HepG2 (cell line): Measurements from ENCODE around the gene NANOGP8. TPM values are rescaled to one million over a fixed set of nuclear protein-coding genes. Genes with fewer than 3 reads are reported as not detected.

Source experiments
- ATAC-seq: fragments of 200-7000 bp; cut with Tn5 transposase; 3 replicates; pipeline ENCODE4 v1.9.1; 2020; ENCODE audit warnings: mild to moderate bottlenecking, moderate library complexity
- BruUV-seq: library from RNA; stranded (reverse); fragments of 400-500 nt; replicated peaks from 2 replicates; lab custom pipeline; 2021; lab: Mats Ljungman, UMichigan
- CTCF ChIA-PET: fragments of 300-600 bp; formaldehyde crosslinking; extraction: SDS; loops from one replicate; lab custom pipeline; 2021; ENCODE audit warnings: low total read pairs, inconsistent platforms, low intra/inter-chr PET ratio; lab: Yijun Ruan, JAX
- POLR2A ChIA-PET: fragments of 350-600 bp; sonication (Branson Sonifier 250); formaldehyde crosslinking; loops from one replicate; lab custom pipeline; 2020; ENCODE audit warnings: antibody characterized with exemption, inconsistent platforms; lab: Yijun Ruan, JAX
- DNase-seq: peaks from one replicate; pipeline ENCODE4 v3.0.0-alpha.2; 2015; ENCODE audit warnings: low spot score
- FAIRE-seq: peaks from 3 replicates; lab custom pipeline; 2011; peaks lifted over from hg19 to GRCh38; lab: Jason Lieb, UNC
- H2AFZ ChIP-seq: one replicate; pipeline ENCODE4 v1.6.1; 2011; ENCODE audit warnings: low read length, inconsistent platforms
- H3K27ac ChIP-seq: fragments of 300-600 bp; 3 replicates; pipeline ENCODE4 v1.8.0; 2011; ENCODE audit warnings: mixed run types, mild to moderate bottlenecking, mixed read lengths, low read length, inconsistent platforms; ENCODE audit not compliant: insufficient read depth; ENCODE audit errors: extremely low read length
- H3K27me3 ChIP-seq, 2 experiments: fragments of 200-600 bp in 1 of 2; 2 replicates in 1 of 2; 3 replicates in 1 of 2; pipeline versions ENCODE4 v1.6.0 to v1.8.0; 2011; ENCODE audit warnings: low read length in 2 of 2, mild to moderate bottlenecking in 2 of 2, moderate library complexity in 2 of 2, inconsistent platforms in 1 of 2; ENCODE audit not compliant: insufficient read depth in 2 of 2, control insufficient read depth in 1 of 2
- H3K36me3 ChIP-seq, 2 experiments: fragments of 200-600 bp in 1 of 2; replicated peaks in 1 of 2; 2 replicates in 1 of 2; 3 replicates in 1 of 2; pipeline versions ENCODE4 v1.5.1 to v1.8.0; 2011; ENCODE audit warnings: low read length in 2 of 2, inconsistent platforms in 1 of 2; ENCODE audit not compliant: insufficient read depth in 2 of 2, control insufficient read depth in 1 of 2
- H3K4me1 ChIP-seq: 2 replicates; pipeline ENCODE4 v1.5.1; 2012; ENCODE audit warnings: low read length, inconsistent platforms; ENCODE audit not compliant: insufficient read depth
- H3K4me2 ChIP-seq: 2 replicates; pipeline ENCODE4 v1.6.0; 2011; ENCODE audit warnings: low read depth, low read length, inconsistent platforms
- H3K4me3 ChIP-seq, 3 experiments: fragments of 200-600 bp in 1 of 3; sonication (generic), shearing (Covaris generic) in 1 of 3; replicated peaks in 1 of 3; 2 replicates each; pipeline ENCODE4 v1.5.1; 2011 to 2016; ENCODE audit warnings: low read length in 3 of 3, inconsistent platforms in 2 of 3, low read depth in 2 of 3, mild to moderate bottlenecking in 2 of 3, control low read depth in 1 of 3, mixed read lengths in 1 of 3; ENCODE audit not compliant: insufficient read depth in 1 of 3
- H3K79me2 ChIP-seq: one replicate; pipeline ENCODE4 v1.6.1; 2011; ENCODE audit warnings: low read length, inconsistent platforms; ENCODE audit not compliant: insufficient read depth
- H3K9ac ChIP-seq: 2 replicates; pipeline ENCODE4 v1.6.0; 2011; ENCODE audit warnings: mild to moderate bottlenecking, low read depth, low read length, inconsistent platforms; ENCODE audit not compliant: insufficient read depth
- H3K9me3 ChIP-seq: 2 replicates; pipeline ENCODE4 v1.5.1; 2012; ENCODE audit warnings: mild to moderate bottlenecking, low read length
- H4K20me1 ChIP-seq: 2 replicates; pipeline ENCODE4 v1.6.0; 2011; ENCODE audit warnings: inconsistent platforms, mild to moderate bottlenecking, low read length, moderate library complexity; ENCODE audit not compliant: insufficient read depth
- CHD4 ChIP-seq: fragments of 200-600 bp; sonication (generic); IDR thresholded peaks from 2 replicates; pipeline ENCODE4 v1.7.0; 2017; ENCODE audit warnings: mild to moderate bottlenecking, low read length, borderline replicate concordance
- HOXA3 ChIP-seq: sonication (generic); formaldehyde crosslinking; IDR thresholded peaks from 2 replicates; pipeline ENCODE4 v1.5.0; 2020; ENCODE audit warnings: missing genetic modification reagents
- MAFK ChIP-seq, 2 experiments: IDR thresholded peaks in 1 of 2; conservative IDR thresholded peaks in 1 of 2; 2 replicates each; pipeline ENCODE4 v1.6.1; 2011; ENCODE audit warnings: improper control_type of control experiment in 2 of 2, low read length in 2 of 2
- MTF1 ChIP-seq: sonication (generic); formaldehyde crosslinking; IDR thresholded peaks from 2 replicates; pipeline ENCODE4 v1.5.0; 2020; ENCODE audit warnings: missing genetic modification reagents
- TARDBP ChIP-seq: sonication (generic); formaldehyde crosslinking; IDR thresholded peaks from 2 replicates; pipeline ENCODE4 v1.8.0; 2022; ENCODE audit warnings: mild to moderate bottlenecking, missing genetic modification reagents
- ZBTB20 ChIP-seq: sonication (generic); formaldehyde crosslinking; IDR thresholded peaks from 2 replicates; pipeline ENCODE4 v1.8.1; 2023; ENCODE audit warnings: missing genetic modification reagents, low read depth, mild to moderate bottlenecking, borderline replicate concordance
- ZNF326 ChIP-seq: sonication (generic); formaldehyde crosslinking; IDR thresholded peaks from 2 replicates; pipeline ENCODE4 v1.4.0; 2020; ENCODE audit warnings: missing genetic modification reagents, borderline replicate concordance
- ZNF564 ChIP-seq: sonication (generic); formaldehyde crosslinking; IDR thresholded peaks from 2 replicates; pipeline ENCODE4 v1.8.1; 2023; ENCODE audit warnings: mild to moderate bottlenecking, missing genetic modification reagents
- ZNF569 ChIP-seq: sonication (generic); formaldehyde crosslinking; IDR thresholded peaks from 2 replicates; pipeline ENCODE4 v1.5.0; 2020; ENCODE audit warnings: mild to moderate bottlenecking, missing genetic modification reagents, moderate library complexity, borderline replicate concordance
- ZNF713 ChIP-seq: sonication (generic); formaldehyde crosslinking; IDR thresholded peaks from 2 replicates; pipeline ENCODE4 v1.4.0; 2020; ENCODE audit warnings: mild to moderate bottlenecking, missing genetic modification reagents
- ZNF747 ChIP-seq: sonication (generic); formaldehyde crosslinking; IDR thresholded peaks from 2 replicates; pipeline ENCODE4 v1.8.1; 2023; ENCODE audit warnings: missing genetic modification reagents, mild to moderate bottlenecking, borderline replicate concordance
- ZNF792 ChIP-seq: IDR thresholded peaks from 2 replicates; pipeline ENCODE4 v1.6.1; 2016
- WGBS: methylation state at CpG from one replicate; pipeline ENCODE4 v1.1.6; 2017; ENCODE audit warnings: low lambda C conversion rate; 5-methylcytosine and 5-hydroxymethylcytosine counted together
- in situ Hi-C: cut with HindIII; loops from 2 replicates; pipeline ENCODE4 v1.10.0; 2017; ENCODE audit warnings: low pct_unique_long_range_greater_than_20kb; ENCODE audit not compliant: extremely low pct_ligation_motif_present
- intact Hi-C: fragments of 100-400 bp; cut with micrococcal nuclease; formaldehyde crosslinking; loops from one replicate; pipeline ENCODE4 v1.10.0; 2022; ENCODE audit not compliant: unreplicated experiment
- polyA plus RNA-seq, 8 experiments: library from polyadenylated mRNA; depleted of rRNA in 3 of 8; stranded (reverse) in 7 of 8; unstranded in 1 of 8; fragments of >200 nt; fragmentation: Illumina TruSeq in 4 of 8; extraction: Trizol in 4 of 8; gene quantifications; 2 replicates each; pipeline versions ENCODE4 v1.2.1 to v1.2.3, GENCODE V29; 2011 to 2016; ENCODE audit warnings: low read depth in 4 of 8, missing spikeins in 1 of 8, mixed read lengths in 1 of 8; ENCODE audit not compliant: insufficient read depth in 1 of 8
- total RNA-seq, 5 experiments: library from RNA; depleted of rRNA; stranded (reverse); fragments of >200 nt; fragmentation: Illumina TruSeq; extraction: Trizol; gene quantifications; 2 replicates each; pipeline ENCODE4 v1.2.3, GENCODE V29; 2016; ENCODE audit warnings: low read depth in 1 of 5
- TF ChIP-seq, protein P1 (sequence below): IDR thresholded peaks from 2 replicates; pipeline ENCODE4 v1.6.1; 2012; ENCODE audit warnings: low read length, improper control_type of control experiment

Gene NANOGP8
- total and polyA plus RNA-seq, 2 of the 13 experiments (the other 11 are each of a cell fraction or from before 2014, with no cell fraction given), result 0.27 TPM; not detected in 1

DNA sequence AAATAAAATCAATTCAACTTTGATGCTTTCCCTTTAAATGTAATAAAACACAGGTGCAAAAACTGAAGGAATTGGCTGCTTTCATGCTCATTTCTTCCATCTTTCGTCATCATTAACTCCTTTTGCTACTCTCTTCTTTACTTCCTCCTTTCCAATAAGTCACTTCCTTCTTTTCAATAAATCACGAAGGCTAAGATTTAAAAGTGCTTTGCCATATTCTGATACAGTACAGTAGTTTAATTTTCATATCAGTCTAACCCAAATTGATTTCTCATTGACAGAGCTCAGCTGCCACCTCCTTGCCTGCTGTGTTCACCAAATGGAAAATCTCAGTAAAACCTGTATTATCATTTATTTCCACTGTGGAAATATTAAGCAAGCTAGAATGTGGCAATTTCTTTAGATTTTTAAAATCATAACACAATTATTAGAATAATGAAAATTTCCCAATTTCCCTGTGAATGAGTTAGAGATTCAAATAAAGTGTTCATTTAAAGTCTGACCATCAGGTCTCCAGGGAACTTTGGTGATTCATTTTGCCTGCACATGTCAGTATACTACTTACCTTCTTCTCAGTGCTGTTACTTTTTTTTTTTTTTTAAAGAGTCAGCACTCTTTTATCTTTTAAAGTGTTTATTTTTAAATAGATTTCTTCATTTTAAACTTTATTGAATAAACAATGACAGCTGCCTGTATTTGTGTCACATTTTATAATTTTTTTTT, 41.6 kb downstream of the NANOGP8 start:
- H3K4me2 ChIP-seq, result no peak overlapping the region
- no peak for ATAC-seq
- DNase-seq, result no peak
- no TSS peak for BruUV-seq
- no peak overlapping the region for H3K27ac ChIP-seq
- H3K9me3 ChIP-seq, result no peaks in the 10 kb centered on the region
- WGBS, result 3% methylated on average over 2 of the region's 2 CpGs
- TF ChIP-seq TARDBP (no peak), ZNF747 (CRISPR knock-in tag) (no peak), ZNF564 (CRISPR knock-in tag) (no peak), MAFK (conservative IDR thresholded peaks at IDR 0.05 in 1 of 2, IDR thresholded peaks at IDR 0.05 in 1 of 2; ENCODE audit: low read length in 2 of 2) (0 out of 4 replicates have a peak, but pooled peaks of 1 of the 2 experiments have one; percentile 4)
- H3K79me2 ChIP-seq, result no peaks in the 10 kb centered on the region
- H4K20me1 ChIP-seq, result no peaks in the 10 kb centered on the region
- H2AFZ ChIP-seq, result no peak overlapping the region
- H3K27me3 ChIP-seq, result no peaks in the 10 kb centered on the region; a peak in 1 of 5 replicates
- peaks cover 6% of the 10 kb centered on the region; the same call in 1 of the 2 replicates for H3K4me1 ChIP-seq
- CTCF ChIA-PET, result no interaction called here
- no peaks in the 10 kb centered on the region for H3K36me3 ChIP-seq
- POLR2A ChIA-PET, result no interaction called here
- FAIRE-seq, result no peak
- intact Hi-C loops, result no loop called here
- in situ Hi-C loops, result no loop called here
- no peak overlapping the region for H3K4me3 ChIP-seq
- H3K9ac ChIP-seq, result no peak overlapping the region

DNA sequence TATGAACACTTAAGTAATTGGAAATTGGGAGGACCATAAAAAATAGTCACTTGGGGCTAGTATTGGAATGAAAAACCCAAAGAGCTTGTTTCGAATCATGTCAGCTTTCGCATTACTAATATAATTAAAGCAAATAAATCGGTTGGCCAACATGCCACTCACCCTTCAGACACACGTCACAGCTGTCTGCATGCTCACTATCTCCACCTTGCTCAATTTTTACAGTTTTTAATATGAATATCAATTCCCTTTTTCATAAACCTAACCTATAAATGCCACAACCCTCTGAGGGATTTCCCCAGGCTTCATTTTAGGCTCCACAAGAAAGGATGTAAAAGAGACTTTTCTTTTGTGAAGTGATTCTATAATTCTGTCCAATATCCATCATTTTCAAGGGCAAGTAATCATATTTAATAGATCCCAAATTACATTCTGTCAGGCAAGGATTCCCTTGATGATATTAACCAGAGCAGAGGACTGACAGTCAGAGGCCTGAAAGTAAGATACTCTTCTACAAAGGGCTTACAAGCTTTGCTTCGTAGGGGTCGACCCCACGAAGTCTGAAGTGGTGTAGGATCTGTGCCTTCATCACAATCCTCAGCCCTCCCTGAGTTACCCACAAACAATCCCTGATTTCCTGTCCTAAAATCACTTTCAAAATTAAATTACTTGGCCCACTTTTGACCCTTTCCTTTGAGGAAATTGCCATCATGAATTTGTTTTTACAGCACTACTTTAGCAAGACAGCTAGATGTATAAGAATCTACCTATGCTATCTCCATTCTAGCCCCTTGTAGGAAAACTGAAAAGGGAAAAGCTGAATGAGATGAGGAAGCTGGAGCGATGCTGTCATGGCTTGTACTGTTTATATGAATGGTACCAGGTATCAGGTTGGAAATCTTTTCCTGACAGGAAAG, 44.5 kb downstream of the NANOGP8 start:
- POLR2A ChIA-PET, result no interaction called here
- FAIRE-seq, result no peak
- no TSS peak for BruUV-seq
- Histone ChIP-seq H3K36me3 (no peaks in the 10 kb centered on the region), H4K20me1 (no peaks in the 10 kb centered on the region), H3K9ac (no peak overlapping the region), H3K27me3 (no peaks in the 10 kb centered on the region; a peak in 1 of 5 replicates), H3K27ac (no peak overlapping the region), H3K9me3 (no peaks in the 10 kb centered on the region), H2AFZ (no peak overlapping the region), H3K4me1 (no peaks in the 10 kb centered on the region), H3K4me2 (no peak overlapping the region), H3K4me3 (no peak overlapping the region), H3K79me2 (no peaks in the 10 kb centered on the region)
- 47% methylated on average over 8 of the region's 8 CpGs for WGBS
- intact Hi-C loops (no loop called here), in situ Hi-C loops (no loop called here)
- no peak for ATAC-seq
- CTCF ChIA-PET, result no interaction called here
- no peak for DNase-seq
- TF ChIP-seq HOXA3 (no peak), ZNF326 (CRISPR knock-in tag) (no peak), CHD4 (no peak), ZNF713 (CRISPR knock-in tag) (no peak), ZNF792 (CRISPR knock-in tag) (no peak), ZBTB20 (CRISPR knock-in tag) (no peak), ZNF569 (CRISPR knock-in tag) (no peak), MTF1 (no peak)
- TF ChIP-seq, protein P1, sequence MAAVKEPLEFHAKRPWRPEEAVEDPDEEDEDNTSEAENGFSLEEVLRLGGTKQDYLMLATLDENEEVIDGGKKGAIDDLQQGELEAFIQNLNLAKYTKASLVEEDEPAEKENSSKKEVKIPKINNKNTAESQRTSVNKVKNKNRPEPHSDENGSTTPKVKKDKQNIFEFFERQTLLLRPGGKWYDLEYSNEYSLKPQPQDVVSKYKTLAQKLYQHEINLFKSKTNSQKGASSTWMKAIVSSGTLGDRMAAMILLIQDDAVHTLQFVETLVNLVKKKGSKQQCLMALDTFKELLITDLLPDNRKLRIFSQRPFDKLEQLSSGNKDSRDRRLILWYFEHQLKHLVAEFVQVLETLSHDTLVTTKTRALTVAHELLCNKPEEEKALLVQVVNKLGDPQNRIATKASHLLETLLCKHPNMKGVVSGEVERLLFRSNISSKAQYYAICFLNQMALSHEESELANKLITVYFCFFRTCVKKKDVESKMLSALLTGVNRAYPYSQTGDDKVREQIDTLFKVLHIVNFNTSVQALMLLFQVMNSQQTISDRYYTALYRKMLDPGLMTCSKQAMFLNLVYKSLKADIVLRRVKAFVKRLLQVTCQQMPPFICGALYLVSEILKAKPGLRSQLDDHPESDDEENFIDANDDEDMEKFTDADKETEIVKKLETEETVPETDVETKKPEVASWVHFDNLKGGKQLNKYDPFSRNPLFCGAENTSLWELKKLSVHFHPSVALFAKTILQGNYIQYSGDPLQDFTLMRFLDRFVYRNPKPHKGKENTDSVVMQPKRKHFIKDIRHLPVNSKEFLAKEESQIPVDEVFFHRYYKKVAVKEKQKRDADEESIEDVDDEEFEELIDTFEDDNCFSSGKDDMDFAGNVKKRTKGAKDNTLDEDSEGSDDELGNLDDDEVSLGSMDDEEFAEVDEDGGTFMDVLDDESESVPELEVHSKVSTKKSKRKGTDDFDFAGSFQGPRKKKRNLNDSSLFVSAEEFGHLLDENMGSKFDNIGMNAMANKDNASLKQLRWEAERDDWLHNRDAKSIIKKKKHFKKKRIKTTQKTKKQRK, result no peak
